ENCODE data around the gene PTPN9.
A peak's percentile ranks its signal among the peaks of the same experiment; 100 is the strongest.
"Not testable (repeated sequence)": the region's sequence is repeated elsewhere in the genome, so short reads cannot be mapped to it uniquely, and the experiment has no call there.

PTPN9 gene

GRCh38 chr15:75453703-75454470 lies 125.2 kb downstream of the PTPN9 start:
- peak; percentile 89 to 94 for DNase-seq (ENCODE audit: low read depth in 2 of 2)

GRCh38 chr15:75452865-75453702 lies 126.0 kb downstream of the PTPN9 start:
- peak; percentile 55 to 56 for DNase-seq (ENCODE audit: low read depth in 2 of 2)

GRCh38 chr15:75452364-75452864 lies 126.7 kb downstream of the PTPN9 start:
- peak; percentile 57 to 61 for DNase-seq (ENCODE audit: low read depth in 2 of 2)

- DNase-seq (ENCODE audit: low read depth in 2 of 2): peak; percentile 99
Measured at GRCh38 chr15:75451674-75452363, 127.3 kb downstream of the PTPN9 start, which contains the start of gene SIN3A. TSS of gene SIN3A (minus strand) at chr15:75451690. CDS start at chr15:75430375, 21,315 bp downstream.

GRCh38 chr15:75451202-75451673 lies 127.9 kb downstream of the PTPN9 start:
- no peak for DNase-seq (ENCODE audit: low read depth in 2 of 2)

GRCh38 chr15:75450307-75451201 lies 128.6 kb downstream of the PTPN9 start:
- DNase-seq (ENCODE audit: low read depth in 2 of 2): peak; percentile 94 to 95

GRCh38 chr15:75449585-75450306 lies 129.4 kb downstream of the PTPN9 start:
- DNase-seq (ENCODE audit: low read depth in 2 of 2): no peak

- not testable (repeated sequence) for DNase-seq (ENCODE audit: low read depth in 2 of 2)
Measured at GRCh38 chr15:75448171-75448570, 130.9 kb downstream of the PTPN9 start.

- DNase-seq (ENCODE audit: low read depth in 2 of 2): no peak
Measured at GRCh38 chr15:75446151-75446550, 133.0 kb downstream of the PTPN9 start.

GRCh38 chr15:75445324-75445723 lies 133.8 kb downstream of the PTPN9 start:
- DNase-seq (ENCODE audit: low read depth in 2 of 2): not testable (repeated sequence)

- not testable (repeated sequence) for DNase-seq (ENCODE audit: low read depth in 2 of 2)
Measured at GRCh38 chr15:75443972-75444453, 135.1 kb downstream of the PTPN9 start.

GRCh38 chr15:75437721-75438120 lies 141.4 kb downstream of the PTPN9 start:
- DNase-seq (ENCODE audit: low read depth in 2 of 2): no peak

- no peak for DNase-seq (ENCODE audit: low read depth in 2 of 2)
Measured at GRCh38 chr15:75436881-75437280, 142.2 kb downstream of the PTPN9 start.

GRCh38 chr15:75431682-75432081 lies 147.4 kb downstream of the PTPN9 start:
- DNase-seq (ENCODE audit: low read depth in 2 of 2): no peak

- DNase-seq (ENCODE audit: low read depth in 2 of 2): no peak
Measured at GRCh38 chr15:75431270-75431669, 147.8 kb downstream of the PTPN9 start.

- DNase-seq (ENCODE audit: low read depth in 2 of 2): no peak
Measured at GRCh38 chr15:75430259-75430658, 148.9 kb downstream of the PTPN9 start.

- no peak for DNase-seq (ENCODE audit: low read depth in 2 of 2)
Measured at GRCh38 chr15:75428152-75428551, 151.0 kb downstream of the PTPN9 start.

GRCh38 chr15:75425966-75426500 lies 153.1 kb downstream of the PTPN9 start:
- no peak for DNase-seq (ENCODE audit: low read depth in 2 of 2)

GRCh38 chr15:75422554-75422953 lies 156.6 kb downstream of the PTPN9 start:
- no peak for DNase-seq (ENCODE audit: low read depth in 2 of 2)

- no peak for DNase-seq (ENCODE audit: low read depth in 2 of 2)
Measured at GRCh38 chr15:75420698-75421097, 158.4 kb downstream of the PTPN9 start.
